NCI-H748 (cell line): ENCODE measurements around the gene OGFR.
A peak's percentile ranks its signal among the peaks of the same experiment; 100 is the strongest.

Source experiments
- DNase-seq: peaks from one replicate; lab custom pipeline; 2025; ENCODE audit not compliant: unreplicated experiment; lab: John Stamatoyannopoulos, UW

The OGFR gene

GRCh38 chr20:62824476-62825332 is 20.1 kb downstream of the OGFR start:
- DNase-seq, result peak; percentile 65

GRCh38 chr20:62825333-62825985 is 20.8 kb downstream of the OGFR start:
- no peak for DNase-seq

GRCh38 chr20:62825986-62826645 is 21.5 kb downstream of the OGFR start:
- DNase-seq, result no peak

GRCh38 chr20:62826646-62827310 is 22.1 kb downstream of the OGFR start:
- no peak for DNase-seq

- no peak for DNase-seq
Measured at GRCh38 chr20:62827311-62828038, 22.8 kb downstream of the OGFR start.

GRCh38 chr20:62828051-62828450 is 23.4 kb downstream of the OGFR start:
- DNase-seq, result no peak

GRCh38 chr20:62828511-62829230 is 24.0 kb downstream of the OGFR start:
- DNase-seq, result no peak

- no peak for DNase-seq
Measured at GRCh38 chr20:62829231-62830230, 24.9 kb downstream of the OGFR start.

- DNase-seq, result no peak
Measured at GRCh38 chr20:62830251-62830650, 25.6 kb downstream of the OGFR start.

GRCh38 chr20:62830821-62831220 is 26.2 kb downstream of the OGFR start:
- DNase-seq, result peak; percentile 9

GRCh38 chr20:62831361-62831788 is 26.7 kb downstream of the OGFR start:
- DNase-seq, result no peak

GRCh38 chr20:62831854-62832211 is 27.2 kb downstream of the OGFR start:
- DNase-seq, result no peak

GRCh38 chr20:62832212-62832922 is 27.7 kb downstream of the OGFR start:
- peak; percentile 13 for DNase-seq

- no peak for DNase-seq
Measured at GRCh38 chr20:62832951-62833391, 28.3 kb downstream of the OGFR start.

- DNase-seq, result no peak
Measured at GRCh38 chr20:62834967-62835730, 30.5 kb downstream of the OGFR start.

- no peak for DNase-seq
Measured at GRCh38 chr20:62835931-62836861, 31.6 kb downstream of the OGFR start.
